Measurements from ENCODE around the gene TPI1. TPM values are rescaled to one million over a fixed set of nuclear protein-coding genes. Genes with fewer than 3 reads are reported as not detected.

The TPI1 gene
- total RNA-seq, 1 experiment from 2014 or later = 1,045 TPM

DNA sequence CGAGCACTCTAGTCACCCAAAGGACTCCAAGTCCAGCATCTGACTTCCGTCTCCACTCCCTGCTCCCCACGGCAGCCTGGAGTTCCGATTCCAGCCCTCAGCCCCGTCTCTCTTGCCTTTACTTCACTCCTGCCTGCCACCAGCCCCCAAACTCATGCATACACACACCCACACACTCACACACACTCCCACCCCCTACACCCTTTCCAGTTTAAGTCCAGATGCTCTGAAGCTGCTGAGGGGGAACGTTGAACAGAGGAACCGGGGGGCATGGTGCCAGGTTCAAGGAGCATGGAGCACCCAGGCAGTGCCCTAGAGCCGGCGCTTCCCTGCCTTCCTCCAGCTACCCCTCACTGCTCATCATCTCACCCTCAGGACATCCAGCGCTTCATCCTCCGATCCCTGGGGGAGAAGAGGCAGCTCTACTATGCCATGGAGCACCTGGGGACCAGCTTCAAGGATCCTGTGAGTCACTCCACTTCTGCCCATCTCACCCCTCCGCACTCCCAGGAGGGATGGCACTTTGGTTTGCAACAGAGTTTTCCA is 35.8 kb upstream of the TPI1 start:
- CTCF ChIA-PET = interaction anchor here (0.7 to 8.9 kb wide), 5 partner anchors 10 to 276 kb away, joined by 3 to 110 read pairs (median 3); partner anchors contain the start of genes GPR162, IFFO1, LAG3 and PTMS
- Mint-ChIP-seq H3K27me3 (ENCODE audit: low read depth) (peaks cover 5% of the 10 kb centered on the region), H3K4me3 (no peak overlapping the region), H3K9me3 (no peaks in the 10 kb centered on the region), H3K4me1 (peaks cover 28% of the 10 kb centered on the region), H3K27ac (peak overlapping the region; percentile 20; the same call in 1 of the 2 replicates), H3K36me3 (peaks cover 45% of the 10 kb centered on the region)
- POLR2A ChIA-PET = no interaction called here
- ATAC-seq = no peak
- no peak for TF ChIP-seq SMAD3 (CRISPR knock-in tag; IDR thresholded peaks at IDR 0.05; ENCODE audit: borderline replicate concordance)
- no peak for TF ChIP-seq KAT7 (CRISPR knock-in tag; IDR thresholded peaks at IDR 0.05; ENCODE audit: borderline replicate concordance)
- TF ChIP-seq TCF7 (CRISPR knock-in tag; IDR thresholded peaks at IDR 0.05; ENCODE audit: low read depth) = no peak
- TF ChIP-seq ZNF219 (CRISPR knock-in tag; IDR thresholded peaks at IDR 0.05; ENCODE audit: borderline replicate concordance) = no peak
- TF ChIP-seq, protein P1, sequence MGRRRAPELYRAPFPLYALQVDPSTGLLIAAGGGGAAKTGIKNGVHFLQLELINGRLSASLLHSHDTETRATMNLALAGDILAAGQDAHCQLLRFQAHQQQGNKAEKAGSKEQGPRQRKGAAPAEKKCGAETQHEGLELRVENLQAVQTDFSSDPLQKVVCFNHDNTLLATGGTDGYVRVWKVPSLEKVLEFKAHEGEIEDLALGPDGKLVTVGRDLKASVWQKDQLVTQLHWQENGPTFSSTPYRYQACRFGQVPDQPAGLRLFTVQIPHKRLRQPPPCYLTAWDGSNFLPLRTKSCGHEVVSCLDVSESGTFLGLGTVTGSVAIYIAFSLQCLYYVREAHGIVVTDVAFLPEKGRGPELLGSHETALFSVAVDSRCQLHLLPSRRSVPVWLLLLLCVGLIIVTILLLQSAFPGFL (CRISPR knock-in tag; IDR thresholded peaks at IDR 0.05; ENCODE audit: borderline replicate concordance) = no peak
- no peak for TF ChIP-seq ZNF671 (CRISPR knock-in tag; IDR thresholded peaks at IDR 0.05)
- no peak for TF ChIP-seq ZNF416 (CRISPR knock-in tag; IDR thresholded peaks at IDR 0.05)
- TF ChIP-seq RORB (CRISPR knock-in tag; IDR thresholded peaks at IDR 0.05) = no peak
- no peak for TF ChIP-seq NR2C2 (CRISPR knock-in tag; IDR thresholded peaks at IDR 0.05)
- TF ChIP-seq ETV6 (CRISPR knock-in tag; IDR thresholded peaks at IDR 0.05) = no peak
- no peak for TF ChIP-seq OVOL2 (CRISPR knock-in tag; IDR thresholded peaks at IDR 0.05; ENCODE audit: borderline replicate concordance)
- no peak for TF ChIP-seq ZNF232 (CRISPR knock-in tag; IDR thresholded peaks at IDR 0.05)
- TF ChIP-seq, protein P2, sequence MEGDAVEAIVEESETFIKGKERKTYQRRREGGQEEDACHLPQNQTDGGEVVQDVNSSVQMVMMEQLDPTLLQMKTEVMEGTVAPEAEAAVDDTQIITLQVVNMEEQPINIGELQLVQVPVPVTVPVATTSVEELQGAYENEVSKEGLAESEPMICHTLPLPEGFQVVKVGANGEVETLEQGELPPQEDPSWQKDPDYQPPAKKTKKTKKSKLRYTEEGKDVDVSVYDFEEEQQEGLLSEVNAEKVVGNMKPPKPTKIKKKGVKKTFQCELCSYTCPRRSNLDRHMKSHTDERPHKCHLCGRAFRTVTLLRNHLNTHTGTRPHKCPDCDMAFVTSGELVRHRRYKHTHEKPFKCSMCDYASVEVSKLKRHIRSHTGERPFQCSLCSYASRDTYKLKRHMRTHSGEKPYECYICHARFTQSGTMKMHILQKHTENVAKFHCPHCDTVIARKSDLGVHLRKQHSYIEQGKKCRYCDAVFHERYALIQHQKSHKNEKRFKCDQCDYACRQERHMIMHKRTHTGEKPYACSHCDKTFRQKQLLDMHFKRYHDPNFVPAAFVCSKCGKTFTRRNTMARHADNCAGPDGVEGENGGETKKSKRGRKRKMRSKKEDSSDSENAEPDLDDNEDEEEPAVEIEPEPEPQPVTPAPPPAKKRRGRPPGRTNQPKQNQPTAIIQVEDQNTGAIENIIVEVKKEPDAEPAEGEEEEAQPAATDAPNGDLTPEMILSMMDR (IDR thresholded peaks at IDR 0.05) = no peak
- no peak for DNase-seq (ENCODE audit: low spot score)

DNA sequence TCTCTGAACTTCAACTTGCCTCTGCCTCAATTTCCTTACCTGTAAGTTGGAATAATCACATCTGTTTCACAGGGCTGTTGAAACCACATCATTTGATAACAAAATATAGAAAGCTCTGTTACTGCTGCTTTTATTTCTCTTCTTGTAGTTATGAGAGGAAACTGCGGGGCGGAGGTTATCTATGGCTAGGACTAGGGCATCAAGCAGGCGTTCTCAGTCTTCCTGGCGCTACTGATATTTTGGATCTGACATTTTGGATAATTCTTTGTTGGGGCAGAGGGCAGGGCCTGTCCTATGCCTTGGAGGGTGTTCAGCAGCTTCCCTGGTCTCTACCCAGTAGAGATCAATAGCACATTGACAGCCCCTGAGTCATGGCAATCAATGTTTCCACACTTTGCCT is 35.2 kb upstream of the TPI1 start:
- no peaks in the 10 kb centered on the region for H3K9me3 Mint-ChIP-seq
- no peak overlapping the region for H3K27ac Mint-ChIP-seq
- ChIA-PET CTCF (interaction anchor here (1.0 to 8.9 kb wide), 3 partner anchors 62 to 78 kb away, joined by 3 to 110 read pairs (median 46); partner anchors contain the start of genes LAG3, MLF2 and PTMS), POLR2A (no interaction called here)
- DNase-seq (ENCODE audit: low spot score) = no peak
- no peak overlapping the region for H3K4me3 Mint-ChIP-seq
- H3K36me3 Mint-ChIP-seq = peaks cover 45% of the 10 kb centered on the region
- TF ChIP-seq, protein P3, sequence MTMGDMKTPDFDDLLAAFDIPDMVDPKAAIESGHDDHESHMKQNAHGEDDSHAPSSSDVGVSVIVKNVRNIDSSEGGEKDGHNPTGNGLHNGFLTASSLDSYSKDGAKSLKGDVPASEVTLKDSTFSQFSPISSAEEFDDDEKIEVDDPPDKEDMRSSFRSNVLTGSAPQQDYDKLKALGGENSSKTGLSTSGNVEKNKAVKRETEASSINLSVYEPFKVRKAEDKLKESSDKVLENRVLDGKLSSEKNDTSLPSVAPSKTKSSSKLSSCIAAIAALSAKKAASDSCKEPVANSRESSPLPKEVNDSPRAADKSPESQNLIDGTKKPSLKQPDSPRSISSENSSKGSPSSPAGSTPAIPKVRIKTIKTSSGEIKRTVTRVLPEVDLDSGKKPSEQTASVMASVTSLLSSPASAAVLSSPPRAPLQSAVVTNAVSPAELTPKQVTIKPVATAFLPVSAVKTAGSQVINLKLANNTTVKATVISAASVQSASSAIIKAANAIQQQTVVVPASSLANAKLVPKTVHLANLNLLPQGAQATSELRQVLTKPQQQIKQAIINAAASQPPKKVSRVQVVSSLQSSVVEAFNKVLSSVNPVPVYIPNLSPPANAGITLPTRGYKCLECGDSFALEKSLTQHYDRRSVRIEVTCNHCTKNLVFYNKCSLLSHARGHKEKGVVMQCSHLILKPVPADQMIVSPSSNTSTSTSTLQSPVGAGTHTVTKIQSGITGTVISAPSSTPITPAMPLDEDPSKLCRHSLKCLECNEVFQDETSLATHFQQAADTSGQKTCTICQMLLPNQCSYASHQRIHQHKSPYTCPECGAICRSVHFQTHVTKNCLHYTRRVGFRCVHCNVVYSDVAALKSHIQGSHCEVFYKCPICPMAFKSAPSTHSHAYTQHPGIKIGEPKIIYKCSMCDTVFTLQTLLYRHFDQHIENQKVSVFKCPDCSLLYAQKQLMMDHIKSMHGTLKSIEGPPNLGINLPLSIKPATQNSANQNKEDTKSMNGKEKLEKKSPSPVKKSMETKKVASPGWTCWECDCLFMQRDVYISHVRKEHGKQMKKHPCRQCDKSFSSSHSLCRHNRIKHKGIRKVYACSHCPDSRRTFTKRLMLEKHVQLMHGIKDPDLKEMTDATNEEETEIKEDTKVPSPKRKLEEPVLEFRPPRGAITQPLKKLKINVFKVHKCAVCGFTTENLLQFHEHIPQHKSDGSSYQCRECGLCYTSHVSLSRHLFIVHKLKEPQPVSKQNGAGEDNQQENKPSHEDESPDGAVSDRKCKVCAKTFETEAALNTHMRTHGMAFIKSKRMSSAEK (CRISPR knock-in tag; IDR thresholded peaks at IDR 0.05; ENCODE audit: borderline replicate concordance) = no peak
- no peak for TF ChIP-seq SMAD4 (CRISPR knock-in tag; IDR thresholded peaks at IDR 0.05)
- no peak for TF ChIP-seq ZNF423 (CRISPR knock-in tag; IDR thresholded peaks at IDR 0.05)
- TF ChIP-seq ZNF416 (CRISPR knock-in tag; IDR thresholded peaks at IDR 0.05) = no peak
- TF ChIP-seq, protein P4, sequence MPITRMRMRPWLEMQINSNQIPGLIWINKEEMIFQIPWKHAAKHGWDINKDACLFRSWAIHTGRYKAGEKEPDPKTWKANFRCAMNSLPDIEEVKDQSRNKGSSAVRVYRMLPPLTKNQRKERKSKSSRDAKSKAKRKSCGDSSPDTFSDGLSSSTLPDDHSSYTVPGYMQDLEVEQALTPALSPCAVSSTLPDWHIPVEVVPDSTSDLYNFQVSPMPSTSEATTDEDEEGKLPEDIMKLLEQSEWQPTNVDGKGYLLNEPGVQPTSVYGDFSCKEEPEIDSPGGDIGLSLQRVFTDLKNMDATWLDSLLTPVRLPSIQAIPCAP (CRISPR knock-in tag; IDR thresholded peaks at IDR 0.05) = no peak
- no peak for TF ChIP-seq FOXJ3 (CRISPR knock-in tag; IDR thresholded peaks at IDR 0.05; ENCODE audit: borderline replicate concordance)
- TF ChIP-seq E2F5 (CRISPR knock-in tag; IDR thresholded peaks at IDR 0.05) = no peak
- TF ChIP-seq NFATC4 (CRISPR knock-in tag; IDR thresholded peaks at IDR 0.05) = no peak
- TF ChIP-seq TCF7 (CRISPR knock-in tag; IDR thresholded peaks at IDR 0.05; ENCODE audit: low read depth) = no peak
- no peak for TF ChIP-seq ZMAT4 (CRISPR knock-in tag; IDR thresholded peaks at IDR 0.05)
- ATAC-seq = no peak
- H3K27me3 Mint-ChIP-seq (ENCODE audit: low read depth) = no peaks in the 10 kb centered on the region; the same call in 1 of the 2 replicates
- peaks cover 23% of the 10 kb centered on the region for H3K4me1 Mint-ChIP-seq

All from WTC11 (cell line).